Thoracic aorta (tissue), 2 donors: ENCODE measurements around the gene PRDM16. TPM values are rescaled to one million over a fixed set of nuclear protein-coding genes. Genes with fewer than 3 reads are reported as not detected.

Source experiments
- ATAC-seq: fragments of 150-250 bp; one replicate; pipeline ENCODE4 v1.8.0; 2017; ENCODE audit warnings: low read depth; ENCODE audit not compliant: insufficient number of reproducible peaks, low FRiP score
- DNase-seq: peaks from one replicate; pipeline ENCODE4 v3.0.0-alpha.2; 2020; ENCODE audit warnings: low spot score
- H3K27ac ChIP-seq, 2 donors: fragments of 200-600 bp; sonication (generic); 1 replicate in 1 of 2; 2 replicates in 1 of 2; pipeline ENCODE4 v1.5.1; 2016; ENCODE audit warnings: mild to moderate bottlenecking in 2 of 2, moderate library complexity in 2 of 2
- H3K27me3 ChIP-seq: fragments of 200-600 bp; sonication (generic); replicated peaks from 2 replicates; pipeline ENCODE4 v1.6.0; 2016; ENCODE audit warnings: mild to moderate bottlenecking; ENCODE audit not compliant: insufficient read depth
- H3K36me3 ChIP-seq: fragments of 200-600 bp; sonication (generic); one replicate; pipeline ENCODE4 v1.5.1; 2016
- H3K4me1 ChIP-seq, 2 donors: fragments of 200-600 bp; sonication (generic); 1 replicate in 1 of 2; 2 replicates in 1 of 2; pipeline versions ENCODE4 v1.5.1 to v1.6.0; 2016; ENCODE audit warnings: low read depth in 2 of 2, mild to moderate bottlenecking in 1 of 2; ENCODE audit not compliant: control insufficient read depth in 1 of 2
- H3K4me3 ChIP-seq: fragments of 200-600 bp; sonication (generic); 2 replicates; pipeline ENCODE4 v1.5.1; 2016; ENCODE audit warnings: mild to moderate bottlenecking
- H3K9me3 ChIP-seq: fragments of 200-600 bp; sonication (generic); 2 replicates; pipeline ENCODE4 v1.5.1; 2016
- total RNA-seq, 2 donors: library from RNA; depleted of rRNA; stranded (reverse); fragments of >200 nt; gene quantifications; one replicate each; pipeline versions ENCODE4 v1.1.0 to v1.2.3, GENCODE V29; 2016
- TF ChIP-seq, protein P1 (sequence below): fragments of 200-600 bp; sonication (generic); IDR thresholded peaks from one replicate; pipeline ENCODE4 v1.5.1; 2019; ENCODE audit warnings: antibody characterized with exemption

Gene PRDM16
- total RNA-seq, 2 donors from 2014 or later: 68.9 to 85.4 TPM

- DNase-seq: no peak
- H3K9me3 ChIP-seq: no peaks in the 10 kb centered on the region
- no peak for ATAC-seq
- H3K4me3 ChIP-seq: peak overlapping the region; percentile 49
- peaks cover 66 to 94% of the 10 kb centered on the region in 2 donors for H3K4me1 ChIP-seq
- TF ChIP-seq, protein P1, sequence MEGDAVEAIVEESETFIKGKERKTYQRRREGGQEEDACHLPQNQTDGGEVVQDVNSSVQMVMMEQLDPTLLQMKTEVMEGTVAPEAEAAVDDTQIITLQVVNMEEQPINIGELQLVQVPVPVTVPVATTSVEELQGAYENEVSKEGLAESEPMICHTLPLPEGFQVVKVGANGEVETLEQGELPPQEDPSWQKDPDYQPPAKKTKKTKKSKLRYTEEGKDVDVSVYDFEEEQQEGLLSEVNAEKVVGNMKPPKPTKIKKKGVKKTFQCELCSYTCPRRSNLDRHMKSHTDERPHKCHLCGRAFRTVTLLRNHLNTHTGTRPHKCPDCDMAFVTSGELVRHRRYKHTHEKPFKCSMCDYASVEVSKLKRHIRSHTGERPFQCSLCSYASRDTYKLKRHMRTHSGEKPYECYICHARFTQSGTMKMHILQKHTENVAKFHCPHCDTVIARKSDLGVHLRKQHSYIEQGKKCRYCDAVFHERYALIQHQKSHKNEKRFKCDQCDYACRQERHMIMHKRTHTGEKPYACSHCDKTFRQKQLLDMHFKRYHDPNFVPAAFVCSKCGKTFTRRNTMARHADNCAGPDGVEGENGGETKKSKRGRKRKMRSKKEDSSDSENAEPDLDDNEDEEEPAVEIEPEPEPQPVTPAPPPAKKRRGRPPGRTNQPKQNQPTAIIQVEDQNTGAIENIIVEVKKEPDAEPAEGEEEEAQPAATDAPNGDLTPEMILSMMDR: no peak
- no peaks in the 10 kb centered on the region for H3K27me3 ChIP-seq
- no peaks in the 10 kb centered on the region for H3K36me3 ChIP-seq
- peak overlapping the region; percentile 95 to 99 for H3K27ac ChIP-seq
Measured at GRCh38 chr1:3368711-3369445, 299.9 kb downstream of the PRDM16 start.

DNA sequence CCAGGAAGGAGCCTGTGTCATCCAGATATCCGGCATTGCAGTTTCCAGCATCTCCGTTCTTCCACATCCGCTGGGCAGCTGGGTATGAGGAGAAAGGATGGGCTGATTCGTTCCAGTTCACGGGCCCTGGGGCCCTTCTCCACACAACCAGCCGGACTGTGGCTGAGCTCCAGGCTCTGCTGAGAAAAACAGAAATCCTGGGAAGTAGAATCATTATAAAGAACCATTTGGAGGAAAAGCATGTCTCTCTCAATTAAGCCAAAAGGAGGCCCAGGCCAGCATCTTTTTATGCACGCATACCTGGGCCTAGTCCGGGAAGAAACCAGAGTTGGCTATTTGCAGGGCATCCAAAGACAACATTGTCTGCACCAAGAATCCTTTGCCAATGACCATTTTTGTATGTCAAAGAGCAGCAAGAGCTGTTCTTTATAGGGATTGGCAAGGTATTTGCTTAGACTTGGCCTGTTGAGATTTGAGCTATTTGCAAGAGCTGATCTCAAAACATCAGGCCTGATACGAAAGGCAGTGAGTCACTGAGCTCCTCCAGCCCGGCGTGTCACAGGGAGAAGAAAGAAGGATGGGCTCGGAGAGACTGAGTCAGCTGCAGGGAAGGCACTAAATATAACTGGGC is 300.6 kb downstream of the PRDM16 start:
- peak; percentile 79 for DNase-seq
- peak overlapping the region; percentile 49 for H3K4me3 ChIP-seq
- H3K9me3 ChIP-seq: no peaks in the 10 kb centered on the region
- no peaks in the 10 kb centered on the region for H3K27me3 ChIP-seq
- peak; percentile 75 for ATAC-seq
- H3K27ac ChIP-seq: peak overlapping the region; percentile 95 to 99
- H3K4me1 ChIP-seq: peaks cover 65 to 94% of the 10 kb centered on the region in 2 donors
- TF ChIP-seq, protein P1: no peak
- no peaks in the 10 kb centered on the region for H3K36me3 ChIP-seq

- H3K36me3 ChIP-seq: no peaks in the 10 kb centered on the region
- H3K27me3 ChIP-seq: no peaks in the 10 kb centered on the region
- H3K4me1 ChIP-seq: peaks cover 58 to 90% of the 10 kb centered on the region in 2 donors
- ATAC-seq (no peak), DNase-seq (no peak)
- TF ChIP-seq, protein P1: no peak
- no peaks in the 10 kb centered on the region for H3K9me3 ChIP-seq
- no peak overlapping the region for H3K4me3 ChIP-seq
- peak overlapping the region; percentile 93 to 99 for H3K27ac ChIP-seq
Measured at GRCh38 chr1:3370856-3371703, 302.1 kb downstream of the PRDM16 start.

DNA sequence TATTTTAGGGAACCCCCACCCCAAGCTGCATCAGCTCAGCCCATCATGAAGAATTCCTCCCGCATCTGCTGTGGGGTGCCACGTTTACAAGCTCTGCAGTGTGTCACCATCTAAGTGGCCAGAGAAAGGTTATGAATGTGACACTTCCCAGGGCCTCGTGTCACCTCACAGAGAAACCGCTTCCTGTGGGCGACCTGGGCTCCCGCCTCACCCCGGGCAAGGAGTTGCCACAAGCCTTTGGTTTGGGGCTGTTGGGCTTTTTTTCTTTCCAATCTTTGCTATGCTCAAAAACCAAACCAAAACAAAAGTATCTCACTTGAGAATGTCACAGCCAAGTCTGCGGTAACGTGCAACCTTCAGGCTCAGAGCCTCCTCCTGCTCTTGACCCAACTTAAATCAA is 303.3 kb downstream of the PRDM16 start:
- no peak for DNase-seq

More for the DNA sequence above, 303.3 kb downstream of the PRDM16 start:
- no peak overlapping the region for H3K4me3 ChIP-seq
- H3K9me3 ChIP-seq: no peaks in the 10 kb centered on the region
- peaks cover 52 to 79% of the 10 kb centered on the region in 2 donors for H3K4me1 ChIP-seq
- H3K27me3 ChIP-seq: no peaks in the 10 kb centered on the region
- peak overlapping the region; percentile 93 to 99 for H3K27ac ChIP-seq
- no peak for ATAC-seq
- TF ChIP-seq, protein P1: no peak
- H3K36me3 ChIP-seq: no peaks in the 10 kb centered on the region
